HG02884 (cell line): ENCODE measurements around the gene SLC22A23.

Experiments used
- ATAC-seq: cut with Tn5 transposase; IDR thresholded peaks from one replicate; pipeline ENCODE4 v1.9.1; 2021; ENCODE audit warnings: mild to moderate bottlenecking, moderate library complexity; ENCODE audit not compliant: unreplicated experiment

Gene SLC22A23

DNA sequence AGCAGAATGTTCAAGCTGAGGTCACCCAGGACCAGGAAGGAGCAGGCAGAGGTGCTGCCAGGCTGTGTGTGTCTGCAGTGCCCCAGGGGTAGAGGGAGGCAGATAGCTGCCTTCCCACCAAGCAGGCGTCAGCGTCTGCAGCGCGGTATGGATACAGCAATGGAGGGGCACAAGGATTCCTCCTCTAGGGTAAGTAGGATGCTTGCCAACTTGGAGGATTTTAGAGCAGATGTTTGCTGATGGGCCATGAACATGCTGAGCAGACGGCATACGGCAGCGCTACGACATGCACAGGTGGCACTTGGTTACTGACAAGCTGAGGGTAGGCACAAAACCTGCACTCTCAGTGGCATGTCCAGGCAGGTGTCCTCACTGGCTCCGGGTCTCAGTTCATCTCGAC is 150.0 kb downstream of the SLC22A23 start:
- no peak for ATAC-seq

DNA sequence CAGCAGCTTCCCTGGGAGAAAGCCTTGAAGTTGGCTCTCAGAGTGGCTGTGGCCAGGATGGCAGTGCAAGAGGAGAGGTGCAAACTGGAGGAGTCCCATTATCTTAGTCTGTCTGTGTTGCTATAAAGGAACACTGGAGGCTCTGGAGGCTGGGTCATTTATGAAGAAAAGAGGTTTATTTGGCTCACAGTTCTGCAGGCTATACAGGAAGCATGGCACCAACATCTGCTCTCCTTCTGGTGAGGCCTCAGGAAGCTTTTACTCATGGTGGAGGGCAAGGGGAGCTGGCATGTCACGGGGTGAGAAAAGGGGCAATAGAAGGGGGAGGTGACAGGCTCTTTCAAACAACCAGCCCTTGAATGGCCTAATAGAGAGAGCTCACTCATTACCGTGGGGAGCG is 151.0 kb downstream of the SLC22A23 start:
- no peak for ATAC-seq

DNA sequence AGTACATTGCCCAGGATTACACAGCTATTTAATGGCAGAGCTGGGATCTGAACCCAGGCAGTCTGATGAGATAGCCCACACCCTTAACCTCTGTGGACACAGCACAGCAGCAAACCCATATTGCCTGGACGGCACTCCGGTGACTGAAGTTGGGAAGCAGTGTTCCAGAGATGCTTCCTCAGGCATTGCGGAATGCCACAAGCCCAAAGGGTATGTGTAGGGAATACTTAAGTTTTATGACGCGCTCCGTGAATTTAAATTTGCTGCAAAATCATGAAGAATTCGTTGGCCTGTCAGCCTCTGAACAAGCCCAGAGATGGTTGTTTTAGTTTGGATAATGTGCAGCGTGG is 151.7 kb downstream of the SLC22A23 start:
- no peak for ATAC-seq

DNA sequence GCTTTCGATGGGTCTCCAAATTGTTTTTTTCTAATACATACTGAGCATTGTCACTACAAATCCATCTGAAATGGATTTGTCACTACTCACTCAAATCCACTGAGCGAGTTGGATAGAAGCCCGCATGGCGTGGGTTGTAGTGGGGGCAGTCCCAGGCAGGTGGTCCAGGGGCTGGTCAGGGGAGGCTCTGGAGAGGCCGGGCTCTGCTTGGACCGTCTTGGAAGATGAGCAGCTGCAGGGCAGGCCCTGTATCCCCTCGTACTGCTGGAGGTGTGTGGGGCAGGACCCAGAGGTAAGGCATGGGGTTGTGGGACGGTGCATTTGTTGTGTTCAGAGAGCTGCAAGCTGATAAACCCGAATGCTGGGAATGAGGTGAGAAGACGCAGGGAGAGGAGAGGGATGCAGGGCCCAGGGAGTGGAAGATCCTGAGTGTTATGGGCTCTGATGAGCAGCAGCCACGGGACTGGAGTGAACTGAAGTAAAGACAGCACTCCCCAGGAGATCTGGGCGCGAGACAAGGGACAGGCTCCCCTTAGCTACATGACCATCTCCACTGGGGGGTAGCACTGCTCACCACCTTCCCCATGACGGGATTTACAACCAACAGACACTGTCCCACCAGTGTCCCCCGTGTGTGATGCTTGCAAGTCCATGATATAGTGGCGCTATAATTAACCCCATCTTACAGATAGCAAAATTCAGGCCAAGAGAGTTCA is 152.2 kb downstream of the SLC22A23 start:
- ATAC-seq: no peak

DNA sequence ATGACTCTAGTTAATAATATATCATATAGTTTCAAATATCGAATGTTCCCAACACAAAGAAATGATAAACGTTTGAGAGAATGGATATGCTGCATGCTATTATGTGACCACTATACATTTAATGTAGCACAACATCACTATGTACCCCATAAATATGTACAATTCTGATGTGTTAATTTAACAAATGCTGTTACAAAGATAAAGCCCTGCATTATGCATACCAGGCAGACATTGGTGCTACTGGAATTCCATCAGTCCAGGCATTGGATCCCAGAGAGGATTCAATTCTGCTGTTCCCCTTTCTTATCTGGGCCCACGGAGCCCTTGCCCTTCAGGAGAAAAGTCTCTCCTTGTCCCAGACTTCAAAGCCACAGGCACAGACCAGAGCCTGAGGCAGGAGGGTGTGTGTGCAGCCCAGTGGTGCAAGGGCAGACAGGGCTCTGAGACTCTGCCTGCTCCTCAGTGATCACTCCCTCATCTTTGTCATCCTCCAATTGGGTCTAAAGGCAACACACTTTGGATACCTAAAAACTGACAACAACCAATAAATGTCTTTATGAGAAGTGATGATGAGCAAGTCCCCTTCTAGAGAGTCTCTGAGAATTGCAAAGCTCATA is 152.9 kb downstream of the SLC22A23 start:
- no peak for ATAC-seq

DNA sequence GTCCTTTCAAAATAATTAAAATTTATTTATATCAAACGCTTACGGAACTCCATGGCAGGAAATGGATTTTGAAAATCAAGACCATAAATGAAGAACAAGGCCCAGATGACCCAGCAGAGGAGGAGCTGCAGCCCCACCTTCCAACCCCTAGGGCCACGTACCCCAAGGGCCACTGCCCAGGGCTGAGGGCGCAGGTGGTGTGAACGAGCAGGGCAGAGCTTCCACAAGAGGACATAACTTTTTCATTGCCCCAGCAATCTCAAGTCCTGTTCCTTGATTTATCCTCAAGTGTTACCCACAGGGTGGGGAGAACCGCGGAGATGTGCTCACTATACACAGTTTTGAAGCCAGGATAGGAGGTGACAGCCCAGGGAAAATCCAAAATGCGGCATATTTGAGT is 155.3 kb downstream of the SLC22A23 start:
- no peak for ATAC-seq

DNA sequence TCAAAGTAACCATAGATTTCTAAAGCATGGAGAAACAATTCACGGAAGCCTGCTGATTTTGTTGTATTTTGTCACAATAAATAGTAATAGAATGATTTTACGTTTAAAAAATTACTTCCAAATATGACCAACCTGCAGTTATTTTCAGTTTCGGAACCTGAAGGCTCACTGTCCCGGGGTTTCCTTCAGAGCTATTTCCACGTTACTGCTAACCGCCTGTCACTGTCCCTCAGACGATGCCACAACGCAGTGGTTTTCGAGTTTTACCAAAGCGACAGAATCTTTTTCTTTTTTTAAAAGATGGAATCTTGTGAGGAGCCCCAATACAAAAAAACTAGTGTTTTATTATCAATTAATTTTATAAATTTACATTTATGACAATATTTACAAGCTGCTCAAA is 157.6 kb downstream of the SLC22A23 start:
- ATAC-seq: no peak

DNA sequence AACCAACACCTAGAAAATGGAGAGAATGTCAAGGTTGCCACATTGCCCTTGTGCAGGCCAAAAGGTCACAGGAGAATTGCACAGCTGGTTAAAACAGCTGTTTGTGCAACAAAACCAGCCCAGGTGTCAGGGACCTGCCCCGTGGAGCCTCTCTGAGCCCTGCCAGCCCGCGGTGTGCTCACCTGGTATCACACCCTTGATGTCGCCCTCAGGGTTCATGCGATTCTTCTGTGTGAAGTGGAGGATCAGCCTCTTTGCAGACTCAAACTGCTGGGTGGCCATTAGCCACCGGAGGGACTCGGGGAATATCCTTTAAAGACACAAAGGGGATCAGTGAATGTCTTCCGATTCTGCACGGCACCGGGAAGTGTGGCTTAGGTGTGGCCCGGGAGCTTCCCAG is 158.9 kb downstream of the SLC22A23 start:
- no peak for ATAC-seq

DNA sequence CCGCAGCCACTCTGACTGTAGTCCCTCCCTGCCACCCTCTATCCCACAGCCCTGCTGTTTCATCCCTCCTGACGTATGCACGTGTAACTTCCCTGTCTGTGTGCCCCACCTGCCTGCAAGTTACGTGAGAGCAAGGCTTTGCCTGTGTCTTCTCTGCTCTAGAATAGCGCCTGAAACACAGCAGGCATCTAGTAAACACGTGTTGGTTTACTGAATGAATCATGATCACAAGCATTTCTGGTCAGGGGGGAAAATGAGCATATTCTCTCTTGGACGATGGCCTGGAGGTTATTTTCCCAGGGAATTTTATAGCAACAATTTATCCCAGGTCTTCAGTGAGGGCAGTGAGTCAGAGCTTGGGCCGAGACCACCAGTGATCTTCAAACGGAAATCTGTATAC is 159.8 kb downstream of the SLC22A23 start:
- ATAC-seq: no peak

DNA sequence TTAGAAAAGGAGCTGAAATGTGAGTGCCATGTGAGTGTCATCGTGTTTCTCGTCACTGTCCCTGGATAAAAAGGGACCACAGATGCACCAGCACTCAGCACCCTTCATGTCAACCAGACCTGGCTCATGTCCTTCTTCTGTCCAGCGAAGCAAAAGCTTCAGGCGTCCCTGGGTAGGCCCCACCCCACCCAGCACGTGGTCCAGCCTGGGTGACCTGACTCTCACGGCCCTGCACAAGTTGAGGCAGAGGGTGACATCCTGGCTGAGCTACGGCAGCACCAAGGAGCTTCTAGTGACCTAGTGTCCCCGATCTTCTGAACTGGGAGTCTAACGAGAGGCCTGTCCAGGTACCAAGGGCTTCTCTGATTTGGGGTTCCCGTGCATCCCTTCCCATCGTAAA is 160.3 kb downstream of the SLC22A23 start:
- ATAC-seq: no peak

DNA sequence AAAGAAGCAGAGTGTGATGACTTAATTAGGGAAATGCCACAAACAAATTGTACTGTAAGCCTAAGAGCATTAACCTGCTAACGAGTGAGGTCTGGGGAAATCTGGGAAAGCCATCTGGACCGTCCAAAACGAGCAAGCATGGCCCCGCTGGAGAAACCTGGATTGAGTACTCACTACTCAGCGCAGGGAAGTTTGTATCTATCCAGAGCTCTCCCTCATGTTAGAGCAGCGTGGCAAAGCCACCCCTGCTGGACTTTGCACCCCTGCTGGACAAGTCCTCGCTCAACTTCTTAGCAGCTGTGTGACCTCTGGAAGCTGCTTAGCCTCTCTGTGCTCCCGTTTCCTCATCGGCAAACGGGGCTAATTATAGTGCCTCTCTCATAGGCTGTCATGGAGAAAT is 160.8 kb downstream of the SLC22A23 start:
- no peak for ATAC-seq

DNA sequence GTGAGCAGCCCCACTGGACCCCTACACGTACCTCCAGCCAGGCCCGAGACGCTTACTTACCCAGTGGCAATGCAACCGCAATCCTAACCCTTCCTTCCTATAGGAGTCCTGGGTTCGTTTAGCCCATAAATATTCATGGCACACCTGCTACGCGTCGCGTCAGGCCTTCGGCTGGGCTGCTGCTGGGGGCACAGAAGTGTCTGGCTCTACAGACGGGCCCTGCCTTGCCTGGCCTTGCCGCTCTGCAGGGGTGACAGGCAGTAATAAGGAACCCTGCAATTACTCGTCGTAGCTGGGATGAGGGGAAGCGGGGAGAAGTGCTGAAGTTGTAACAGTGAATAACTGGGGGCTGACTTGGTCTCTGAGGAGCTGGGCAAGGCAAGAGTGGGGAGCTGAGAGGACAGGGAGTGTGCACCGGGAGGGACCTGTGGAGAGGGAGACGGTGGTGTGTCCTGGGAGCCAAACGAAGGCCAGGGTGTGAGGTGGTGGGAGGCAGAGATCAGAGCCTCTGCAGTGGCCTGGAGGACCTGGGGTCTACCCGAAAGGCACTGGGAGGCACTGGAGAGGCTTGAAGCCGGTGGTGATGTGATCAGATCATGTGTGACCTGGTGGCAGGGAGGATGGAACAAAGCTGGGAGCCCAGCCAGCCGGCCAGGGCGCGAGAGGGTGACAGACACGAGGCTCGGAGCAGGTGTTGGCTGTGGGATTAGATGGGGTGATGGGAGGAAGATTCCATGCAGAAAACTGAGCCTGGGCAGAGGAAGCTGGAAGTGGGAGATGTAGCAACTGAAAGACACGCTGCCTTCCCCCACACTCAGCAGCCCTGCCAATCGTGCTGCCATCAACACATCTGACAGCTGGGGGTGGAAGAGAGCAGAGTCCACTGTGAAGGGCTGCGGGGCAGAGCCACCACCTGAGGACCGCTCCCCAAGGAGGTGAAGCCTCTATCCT is 161.7 kb downstream of the SLC22A23 start:
- ATAC-seq: no peak

DNA sequence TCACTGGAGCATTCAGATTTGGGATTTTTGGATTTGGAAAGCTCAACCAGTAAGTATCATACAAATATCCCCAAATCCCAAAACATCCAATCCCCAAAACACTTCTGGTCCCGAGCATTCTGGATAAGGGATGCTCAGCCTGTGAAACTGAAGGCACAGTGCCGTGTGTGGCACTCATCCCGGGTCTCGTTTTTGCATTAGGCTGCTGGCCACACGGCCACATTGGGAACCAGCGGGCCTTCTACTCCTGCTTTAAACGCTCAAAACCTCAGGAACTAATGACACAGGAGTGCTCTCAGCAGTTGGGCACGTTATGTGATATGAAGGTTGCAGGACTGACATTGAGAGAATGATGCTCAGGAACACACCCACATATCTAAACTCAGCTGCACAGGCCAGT is 162.5 kb downstream of the SLC22A23 start:
- no peak for ATAC-seq

DNA sequence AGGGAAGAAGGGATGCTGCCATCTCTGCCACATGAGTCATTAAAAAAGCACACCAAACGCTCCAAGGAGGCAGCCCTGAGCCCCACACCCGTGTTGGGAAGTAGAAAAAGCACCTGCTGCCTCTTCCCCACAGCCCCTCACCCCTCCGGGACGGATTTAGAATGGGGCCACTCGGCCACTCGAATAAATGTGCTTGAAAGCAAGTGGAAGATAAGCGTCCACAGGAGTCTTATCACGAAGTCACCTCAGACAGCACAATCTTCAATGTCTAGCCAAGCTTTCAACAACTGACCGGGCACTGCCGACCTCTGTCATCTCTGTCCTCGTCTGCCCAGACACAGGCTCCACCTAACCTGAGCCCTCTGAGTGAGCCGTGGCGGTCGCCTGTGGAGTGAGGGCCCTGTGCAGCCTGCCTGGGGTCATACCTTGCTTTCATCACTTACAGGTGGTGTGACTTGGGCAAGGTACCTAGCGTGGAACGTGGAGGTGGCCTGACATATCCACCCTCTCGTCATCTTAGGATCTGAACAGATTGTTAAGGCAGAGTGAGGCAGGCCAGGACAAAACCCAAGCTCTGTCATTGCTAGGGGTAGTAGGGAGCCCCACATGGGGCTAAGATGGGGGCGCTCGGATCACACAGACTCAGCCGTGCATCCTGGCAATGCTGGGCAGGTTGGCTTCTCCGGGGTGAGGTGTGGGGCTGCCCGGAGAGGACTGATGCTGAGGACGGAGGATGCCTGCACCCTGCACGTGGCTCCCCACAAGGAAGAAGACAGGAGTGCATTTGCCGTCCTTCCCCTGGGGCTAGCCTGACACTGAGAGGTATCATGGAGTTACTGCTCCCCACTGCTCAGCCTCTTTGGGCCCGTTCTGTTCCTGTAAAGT is 163.3 kb downstream of the SLC22A23 start:
- no peak for ATAC-seq

DNA sequence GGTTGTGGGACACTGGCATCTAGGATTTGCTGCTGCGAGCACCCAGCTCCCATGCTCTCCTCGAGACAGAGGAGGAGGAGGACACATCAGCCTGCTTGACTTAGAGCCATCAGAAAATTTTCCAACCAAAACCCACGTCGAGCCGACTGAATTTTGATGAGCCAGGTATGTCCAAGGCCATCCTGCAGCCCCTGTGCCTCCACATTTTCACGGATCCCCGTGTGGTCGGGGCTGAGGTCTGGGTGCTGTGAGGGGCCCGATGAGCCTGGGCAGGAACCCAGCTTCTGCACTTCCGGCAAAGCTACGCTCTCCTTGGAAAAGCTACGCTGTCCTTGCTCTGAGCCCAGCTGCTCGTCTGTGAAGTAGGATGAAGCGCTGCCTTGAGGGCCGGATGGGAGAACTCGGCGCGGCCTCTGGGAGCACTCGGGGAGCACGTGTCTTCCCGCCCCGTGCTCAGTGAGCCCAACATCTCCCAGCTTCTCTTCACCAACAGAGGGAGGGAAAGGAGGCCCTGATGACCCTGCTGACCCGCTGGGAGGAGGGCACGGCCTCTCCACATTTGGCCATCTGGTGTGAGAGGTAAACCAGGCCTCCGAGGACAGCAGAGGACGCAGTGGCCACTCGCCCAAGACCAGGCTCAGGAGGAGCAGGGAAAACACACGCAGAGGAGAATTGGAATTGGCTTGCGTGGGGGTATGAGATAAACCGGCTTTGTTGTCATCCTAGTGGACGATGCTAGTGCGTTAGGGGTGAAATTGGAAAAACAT is 164.2 kb downstream of the SLC22A23 start:
- no peak for ATAC-seq

DNA sequence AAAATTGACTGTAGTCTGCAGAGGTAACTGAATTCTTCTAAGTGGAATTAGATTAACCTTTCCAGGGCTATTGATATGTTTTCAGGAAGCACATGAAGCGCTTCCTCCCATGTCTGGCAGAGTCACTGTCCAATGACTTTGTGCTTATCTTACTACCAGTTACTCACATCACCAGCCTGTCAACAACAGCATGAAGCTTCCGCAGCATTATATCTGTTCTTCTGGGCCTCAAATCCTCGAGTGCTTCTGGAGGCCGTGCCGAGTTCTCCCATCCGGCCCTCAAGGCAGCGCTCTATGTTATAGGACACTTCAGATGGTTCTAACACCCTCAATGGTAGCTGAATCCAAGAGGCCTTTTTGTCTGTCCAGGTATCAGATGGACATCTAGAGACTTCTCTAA is 164.9 kb downstream of the SLC22A23 start:
- no peak for ATAC-seq

DNA sequence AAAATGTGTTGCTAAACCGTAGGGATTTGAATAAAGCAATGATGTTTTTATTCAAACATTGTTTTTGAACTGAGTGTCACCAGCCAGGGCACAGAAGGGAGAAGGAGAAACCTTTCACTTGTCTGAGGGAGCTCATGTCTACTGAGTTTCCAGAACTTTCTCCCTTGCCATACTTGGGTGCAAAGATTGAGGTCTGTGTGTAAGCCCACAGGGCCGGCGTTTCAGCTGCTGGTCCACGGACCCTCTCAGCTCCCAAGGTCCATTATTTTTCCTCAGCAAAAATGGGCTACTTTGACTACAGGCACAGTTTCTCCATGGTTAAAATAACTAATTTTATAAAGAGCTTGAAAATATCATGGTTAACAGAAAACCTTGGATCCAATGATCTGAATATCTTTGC is 165.5 kb downstream of the SLC22A23 start:
- ATAC-seq: no peak

DNA sequence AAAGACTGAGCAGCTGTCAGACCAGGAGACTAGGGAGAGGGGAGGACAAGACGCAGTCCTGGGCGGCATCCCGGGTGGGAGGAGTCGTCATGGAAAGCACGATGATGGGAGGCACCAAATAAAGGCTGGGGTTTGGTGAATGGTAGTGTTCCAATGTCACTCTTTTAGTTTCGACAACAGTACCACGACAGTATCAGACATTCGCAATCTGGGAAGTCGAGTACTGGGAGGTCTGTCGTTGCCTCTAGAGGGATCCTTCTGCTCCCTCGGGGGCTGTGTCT is 166.0 kb downstream of the SLC22A23 start:
- no peak for ATAC-seq

DNA sequence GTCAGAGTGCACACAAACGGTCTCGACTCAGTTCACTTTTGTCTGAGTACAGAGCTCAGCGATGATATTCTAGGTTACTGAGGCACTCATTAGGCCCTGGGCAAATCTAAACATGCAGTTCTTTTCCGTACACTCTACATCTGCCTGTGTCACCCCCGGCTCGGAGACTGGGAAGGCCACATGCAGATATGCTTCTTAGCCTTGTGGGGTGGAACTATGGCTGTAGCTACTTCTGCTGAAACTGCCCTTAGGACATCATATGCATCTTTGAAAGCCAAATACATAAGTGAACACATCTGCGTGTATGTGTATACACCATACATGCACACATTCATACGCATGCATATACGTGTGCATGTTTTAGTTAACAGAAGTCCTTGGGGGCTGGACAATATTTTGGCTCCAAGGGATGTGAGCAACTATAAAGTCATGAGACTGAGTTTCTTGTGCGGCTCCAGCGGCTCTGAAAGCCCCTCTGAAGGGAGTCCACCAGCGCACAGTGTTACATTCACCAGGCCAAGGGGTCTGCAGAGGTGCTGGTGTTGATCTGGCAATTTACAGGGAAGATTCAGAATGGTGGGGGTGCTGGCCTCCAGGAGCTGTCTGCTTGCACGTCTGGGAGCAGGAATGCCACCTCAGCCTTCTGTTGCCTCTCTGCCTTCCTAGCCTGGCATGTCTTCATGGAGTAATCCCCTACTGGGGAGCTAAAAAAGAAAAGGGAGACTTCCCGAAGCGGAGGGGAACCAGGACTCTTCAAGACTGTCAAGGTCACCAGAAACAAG is 166.5 kb downstream of the SLC22A23 start:
- no peak for ATAC-seq

DNA sequence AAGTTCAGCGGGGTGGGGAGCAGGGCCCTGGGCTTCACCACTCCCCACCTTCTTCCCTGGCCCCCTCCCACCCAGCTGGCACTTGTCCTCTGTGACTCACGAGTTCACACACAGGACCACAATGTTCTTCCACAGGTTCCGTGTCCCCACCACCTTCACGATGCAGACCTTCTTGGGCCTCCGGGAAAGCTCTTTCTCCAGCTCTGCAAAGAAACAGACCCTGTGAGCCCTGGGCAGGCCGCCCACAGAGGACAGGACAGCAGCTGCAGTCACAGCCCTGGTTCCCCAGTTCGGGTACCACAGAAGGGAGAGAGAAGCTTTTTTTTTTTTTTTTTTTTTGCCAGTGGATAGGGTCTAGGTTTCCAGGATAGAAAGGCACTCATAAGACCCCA is 167.2 kb downstream of the SLC22A23 start:
- ATAC-seq: no peak
